GM12878 (cell line): ENCODE results near the gene LRCH3.

Source experiments
- BCL11A ChIP-seq: IDR thresholded peaks from 2 replicates; pipeline ENCODE4 v1.6.1; 2011; ENCODE audit warnings: low read depth, low read length
- HCFC1 ChIP-seq: fragments of 150-350 bp; IDR thresholded peaks from 2 replicates; pipeline ENCODE4 v1.6.1; 2014; ENCODE audit warnings: low read length
- KLF5 ChIP-seq: fragments of 450-650 bp; IDR thresholded peaks from 2 replicates; pipeline ENCODE4 v1.6.1; 2014; ENCODE audit warnings: mild to moderate bottlenecking; ENCODE audit not compliant: partially characterized antibody
- MXI1 ChIP-seq: fragments of 150-350 bp; IDR thresholded peaks from 2 replicates; pipeline ENCODE4 v1.6.1; 2011; ENCODE audit warnings: low read depth, mild to moderate bottlenecking, inconsistent platforms, low read length, improper control_type of control experiment
- NFYB ChIP-seq: IDR thresholded peaks from 2 replicates; pipeline ENCODE4 v1.6.1; 2011; ENCODE audit warnings: low read depth, mild to moderate bottlenecking, low read length, improper control_type of control experiment, moderate library complexity; ENCODE audit not compliant: insufficient read depth
- RAD21 ChIP-seq: IDR thresholded peaks from 2 replicates; pipeline ENCODE4 v1.6.1; 2011; ENCODE audit warnings: mild to moderate bottlenecking, low read depth, low read length, moderate library complexity; ENCODE audit not compliant: insufficient read depth
- RAD51 ChIP-seq: fragments of 450-650 bp; IDR thresholded peaks from 2 replicates; pipeline ENCODE4 v1.6.1; 2016; ENCODE audit warnings: moderate library complexity, mild to moderate bottlenecking, inconsistent platforms
- RELA ChIP-seq: fragments of 450-650 bp; IDR thresholded peaks from 2 replicates; pipeline ENCODE4 v1.8.0; 2014; ENCODE audit warnings: borderline replicate concordance; ENCODE audit not compliant: partially characterized antibody
- SP1 ChIP-seq: IDR thresholded peaks from one replicate; pipeline ENCODE4 v1.6.1; 2011; ENCODE audit warnings: low read depth, low read length
- TF ChIP-seq, protein P1 (sequence below), 3 experiments: IDR thresholded peaks in 2 of 3; conservative IDR thresholded peaks in 1 of 3; 2 replicates each; pipeline ENCODE4 v1.5.1; 2011; ENCODE audit warnings: low read depth in 3 of 3, low read length in 3 of 3, mild to moderate bottlenecking in 3 of 3, control low read depth in 2 of 3, moderate library complexity in 2 of 3, inconsistent platforms in 1 of 3, mixed read lengths in 1 of 3; ENCODE audit not compliant: control insufficient read depth in 2 of 3, insufficient read depth in 1 of 3; ENCODE audit errors: extremely low read depth in 1 of 3

DNA sequence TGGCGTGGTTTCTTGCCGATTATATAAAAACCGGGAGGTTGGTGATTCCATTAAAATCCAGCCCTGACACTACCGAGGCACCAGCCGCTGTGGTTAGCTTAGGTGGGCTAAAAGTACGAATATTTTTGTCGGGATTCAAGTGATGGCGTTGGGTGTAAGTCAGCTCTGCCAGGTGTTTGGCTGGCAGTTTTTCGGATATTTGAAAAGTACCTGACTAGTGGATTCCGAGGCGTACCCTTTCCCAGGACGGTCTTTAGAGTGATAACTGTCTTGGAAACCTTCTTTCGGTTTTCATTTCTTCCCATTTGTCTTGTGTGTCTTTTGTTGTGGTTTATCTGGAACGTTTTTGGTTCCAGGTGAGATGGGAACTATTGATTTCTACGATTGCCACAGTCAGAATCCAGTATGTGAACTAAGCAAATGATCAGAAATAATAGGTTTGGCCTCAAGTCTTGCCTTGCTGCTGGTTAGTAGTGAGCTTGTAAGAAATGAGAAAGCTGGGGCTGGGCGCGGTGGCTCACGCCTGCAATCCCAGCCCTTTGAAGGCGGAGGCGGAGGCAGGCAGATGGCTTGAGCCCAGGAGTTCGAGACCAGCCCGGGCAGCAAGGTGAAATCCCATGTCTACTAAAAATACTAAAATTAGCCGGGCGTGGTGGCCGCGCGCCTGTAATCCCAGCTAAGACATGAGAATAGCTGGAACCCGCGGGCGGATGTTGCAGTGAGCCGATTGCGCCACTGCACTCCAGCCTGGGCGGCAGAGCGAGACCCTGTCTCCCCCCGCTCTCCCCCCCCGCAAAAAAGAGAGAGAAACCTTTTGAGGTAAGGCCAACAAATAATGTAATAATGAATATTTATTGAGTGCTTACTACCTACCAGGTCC, 40.0 kb upstream of the LRCH3 start:
- TF ChIP-seq RELA (no peak), BCL11A (no peak), NFYB (no peak), RAD51 (no peak), HCFC1 (no peak), KLF5 (no peak), RAD21 (no peak), MXI1 (no peak; the same call in 1 of the 2 replicates), SP1 (no peak)
- TF ChIP-seq, protein P1, sequence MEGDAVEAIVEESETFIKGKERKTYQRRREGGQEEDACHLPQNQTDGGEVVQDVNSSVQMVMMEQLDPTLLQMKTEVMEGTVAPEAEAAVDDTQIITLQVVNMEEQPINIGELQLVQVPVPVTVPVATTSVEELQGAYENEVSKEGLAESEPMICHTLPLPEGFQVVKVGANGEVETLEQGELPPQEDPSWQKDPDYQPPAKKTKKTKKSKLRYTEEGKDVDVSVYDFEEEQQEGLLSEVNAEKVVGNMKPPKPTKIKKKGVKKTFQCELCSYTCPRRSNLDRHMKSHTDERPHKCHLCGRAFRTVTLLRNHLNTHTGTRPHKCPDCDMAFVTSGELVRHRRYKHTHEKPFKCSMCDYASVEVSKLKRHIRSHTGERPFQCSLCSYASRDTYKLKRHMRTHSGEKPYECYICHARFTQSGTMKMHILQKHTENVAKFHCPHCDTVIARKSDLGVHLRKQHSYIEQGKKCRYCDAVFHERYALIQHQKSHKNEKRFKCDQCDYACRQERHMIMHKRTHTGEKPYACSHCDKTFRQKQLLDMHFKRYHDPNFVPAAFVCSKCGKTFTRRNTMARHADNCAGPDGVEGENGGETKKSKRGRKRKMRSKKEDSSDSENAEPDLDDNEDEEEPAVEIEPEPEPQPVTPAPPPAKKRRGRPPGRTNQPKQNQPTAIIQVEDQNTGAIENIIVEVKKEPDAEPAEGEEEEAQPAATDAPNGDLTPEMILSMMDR (IDR thresholded peaks at IDR 0.05 in 2 of 3, conservative IDR thresholded peaks at IDR 0.05 in 1 of 3; ENCODE audit: control insufficient read depth in 2 of 3, extremely low read depth in 1 of 3, insufficient read depth in 1 of 3, low read depth in 3 of 3, low read length in 3 of 3): no peak
